Measurements from ENCODE around the gene VIM.
A peak's percentile ranks its signal among the peaks of the same experiment; 100 is the strongest.

The VIM gene

DNA sequence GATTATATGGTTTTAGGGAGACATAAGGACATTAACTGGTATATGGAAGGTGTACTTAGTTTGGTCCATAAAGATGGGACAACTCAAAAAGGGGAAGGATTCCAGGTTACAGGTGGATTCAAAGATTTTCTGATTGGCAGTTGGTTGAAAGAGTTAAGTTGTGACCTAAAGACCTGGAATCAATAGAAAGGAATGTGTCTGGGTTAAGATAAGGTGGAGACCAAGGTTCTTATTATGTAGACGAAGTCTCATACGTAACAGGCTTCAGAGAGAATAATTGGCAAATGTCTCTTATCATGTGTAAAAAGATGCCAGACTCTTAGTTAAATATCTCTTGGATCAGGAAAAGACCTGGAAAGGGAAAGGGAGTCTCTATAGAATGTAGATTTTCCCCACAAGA, 25.5 kb upstream of the VIM start:
- Histone ChIP-seq H2AFZ (ENCODE audit: low read length) (no peak overlapping the region), H3K4me1 (ENCODE audit: insufficient read depth, low read length, poor library complexity, severe bottlenecking) (peaks cover 42% of the 10 kb centered on the region), H3K4me2 (ENCODE audit: low read depth, low read length, poor library complexity, severe bottlenecking) (no peak overlapping the region), H3K9ac (ENCODE audit: low read depth, low read length, poor library complexity, severe bottlenecking) (no peak overlapping the region), H3K27me3 (ENCODE audit: insufficient read depth, low read length, poor library complexity, severe bottlenecking) (no peaks in the 10 kb centered on the region), H3K4me3 (ENCODE audit: low read length, poor library complexity, severe bottlenecking) (no peak overlapping the region), H3K9me2 (replicated peaks; ENCODE audit: low read depth, low read length) (no peaks in the 10 kb centered on the region), H3K79me2 (ENCODE audit: insufficient read depth, low read length) (peaks cover 21% of the 10 kb centered on the region), H3K9me3 (ENCODE audit: insufficient read depth, low read depth, low read length) (no peaks in the 10 kb centered on the region), H3F3A (ENCODE audit: low read depth) (peaks cover 3% of the 10 kb centered on the region; the same call in 1 of the 2 replicates), H4K20me1 (ENCODE audit: insufficient read depth, low read length, poor library complexity, severe bottlenecking) (no peaks in the 10 kb centered on the region), H3K36me3 (ENCODE audit: insufficient read depth, low read length) (no peaks in the 10 kb centered on the region)
- TF ChIP-seq, protein P1, sequence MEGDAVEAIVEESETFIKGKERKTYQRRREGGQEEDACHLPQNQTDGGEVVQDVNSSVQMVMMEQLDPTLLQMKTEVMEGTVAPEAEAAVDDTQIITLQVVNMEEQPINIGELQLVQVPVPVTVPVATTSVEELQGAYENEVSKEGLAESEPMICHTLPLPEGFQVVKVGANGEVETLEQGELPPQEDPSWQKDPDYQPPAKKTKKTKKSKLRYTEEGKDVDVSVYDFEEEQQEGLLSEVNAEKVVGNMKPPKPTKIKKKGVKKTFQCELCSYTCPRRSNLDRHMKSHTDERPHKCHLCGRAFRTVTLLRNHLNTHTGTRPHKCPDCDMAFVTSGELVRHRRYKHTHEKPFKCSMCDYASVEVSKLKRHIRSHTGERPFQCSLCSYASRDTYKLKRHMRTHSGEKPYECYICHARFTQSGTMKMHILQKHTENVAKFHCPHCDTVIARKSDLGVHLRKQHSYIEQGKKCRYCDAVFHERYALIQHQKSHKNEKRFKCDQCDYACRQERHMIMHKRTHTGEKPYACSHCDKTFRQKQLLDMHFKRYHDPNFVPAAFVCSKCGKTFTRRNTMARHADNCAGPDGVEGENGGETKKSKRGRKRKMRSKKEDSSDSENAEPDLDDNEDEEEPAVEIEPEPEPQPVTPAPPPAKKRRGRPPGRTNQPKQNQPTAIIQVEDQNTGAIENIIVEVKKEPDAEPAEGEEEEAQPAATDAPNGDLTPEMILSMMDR (conservative IDR thresholded peaks at IDR 0.05; ENCODE audit: low read length) = no peak

DNA sequence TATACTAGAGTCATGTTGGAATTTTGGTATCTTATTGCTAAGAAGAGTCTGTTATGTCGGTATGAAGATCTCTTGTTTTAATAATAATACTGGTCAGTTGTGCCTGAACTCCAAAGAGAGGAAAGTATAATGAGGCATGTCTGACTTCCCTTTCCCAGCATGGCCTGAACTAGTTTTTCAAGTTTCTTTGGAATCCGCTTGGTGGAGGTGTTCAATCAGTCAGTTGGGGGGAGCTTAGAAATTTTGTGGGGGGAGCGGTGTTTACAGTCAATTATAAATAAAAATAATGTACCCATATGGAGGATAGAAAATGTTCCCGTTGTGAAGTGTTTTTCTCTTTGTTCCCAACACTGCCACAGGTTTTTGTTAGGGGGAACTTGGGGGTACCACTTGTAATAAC, 25.0 kb upstream of the VIM start:
- Histone ChIP-seq H3K4me1 (ENCODE audit: insufficient read depth, low read length, poor library complexity, severe bottlenecking) (peaks cover 46% of the 10 kb centered on the region), H3K4me2 (ENCODE audit: low read depth, low read length, poor library complexity, severe bottlenecking) (no peak overlapping the region), H3K36me3 (ENCODE audit: insufficient read depth, low read length) (no peaks in the 10 kb centered on the region), H3K9ac (ENCODE audit: low read depth, low read length, poor library complexity, severe bottlenecking) (no peak overlapping the region), H3K4me3 (ENCODE audit: low read length, poor library complexity, severe bottlenecking) (no peak overlapping the region), H3K79me2 (ENCODE audit: insufficient read depth, low read length) (peaks cover 21% of the 10 kb centered on the region), H3K9me3 (ENCODE audit: insufficient read depth, low read depth, low read length) (no peaks in the 10 kb centered on the region), H3F3A (ENCODE audit: low read depth) (peaks cover 3% of the 10 kb centered on the region; the same call in 1 of the 2 replicates), H3K9me2 (replicated peaks; ENCODE audit: low read depth, low read length) (no peaks in the 10 kb centered on the region), H4K20me1 (ENCODE audit: insufficient read depth, low read length, poor library complexity, severe bottlenecking) (no peaks in the 10 kb centered on the region), H2AFZ (ENCODE audit: low read length) (no peak overlapping the region), H3K27me3 (ENCODE audit: insufficient read depth, low read length, poor library complexity, severe bottlenecking) (no peaks in the 10 kb centered on the region)
- no peak for TF ChIP-seq EZH2phosphoT487 (IDR thresholded peaks at IDR 0.05; ENCODE audit: borderline replicate concordance)
- TF ChIP-seq, protein P1 (conservative IDR thresholded peaks at IDR 0.05; ENCODE audit: low read length) = no peak

DNA sequence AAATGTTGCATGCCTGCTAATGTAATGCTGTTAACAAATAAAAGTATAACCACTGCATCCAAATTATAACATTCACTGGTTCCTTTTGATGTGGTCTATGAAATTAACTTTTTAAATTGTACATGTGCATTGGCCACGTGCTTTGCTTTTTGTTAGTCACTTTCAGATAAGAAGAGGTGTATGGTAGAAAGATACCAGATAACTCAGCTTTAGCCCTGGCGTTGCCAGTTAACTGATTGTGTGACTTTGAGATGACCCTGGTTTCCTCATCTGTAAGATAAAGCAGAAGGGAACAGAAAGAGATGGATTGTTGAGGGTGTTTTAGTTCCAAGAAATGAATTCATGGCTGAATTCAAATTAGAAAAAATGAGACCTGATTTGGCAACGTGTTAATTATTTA, 24.6 kb upstream of the VIM start:
- H3K9me3 ChIP-seq (ENCODE audit: insufficient read depth, low read depth, low read length) = no peaks in the 10 kb centered on the region
- H3K4me1 ChIP-seq (ENCODE audit: insufficient read depth, low read length, poor library complexity, severe bottlenecking) = peaks cover 51% of the 10 kb centered on the region
- no peaks in the 10 kb centered on the region for H3K9me2 ChIP-seq (replicated peaks; ENCODE audit: low read depth, low read length)
- H3K27me3 ChIP-seq (ENCODE audit: insufficient read depth, low read length, poor library complexity, severe bottlenecking) = no peaks in the 10 kb centered on the region
- no peak overlapping the region for H3K4me2 ChIP-seq (ENCODE audit: low read depth, low read length, poor library complexity, severe bottlenecking)
- peaks cover 21% of the 10 kb centered on the region for H3K79me2 ChIP-seq (ENCODE audit: insufficient read depth, low read length)
- no peaks in the 10 kb centered on the region for H3K36me3 ChIP-seq (ENCODE audit: insufficient read depth, low read length)
- peak overlapping the region; percentile 32; the same call in 1 of the 2 replicates for H2AFZ ChIP-seq (ENCODE audit: low read length)
- H4K20me1 ChIP-seq (ENCODE audit: insufficient read depth, low read length, poor library complexity, severe bottlenecking) = no peaks in the 10 kb centered on the region
- TF ChIP-seq EZH2phosphoT487 (IDR thresholded peaks at IDR 0.05; ENCODE audit: borderline replicate concordance) = no peak
- TF ChIP-seq, protein P1 (conservative IDR thresholded peaks at IDR 0.05; ENCODE audit: low read length) = no peak
- no peak overlapping the region for H3K9ac ChIP-seq (ENCODE audit: low read depth, low read length, poor library complexity, severe bottlenecking)
- peaks cover 6% of the 10 kb centered on the region; the same call in 1 of the 2 replicates for H3F3A ChIP-seq (ENCODE audit: low read depth)
- H3K4me3 ChIP-seq (ENCODE audit: low read length, poor library complexity, severe bottlenecking) = no peak overlapping the region

Data from Loucy (cell line).